ENCODE measurements around the gene CXCL12. TPM values are rescaled to one million over a fixed set of nuclear protein-coding genes. Genes with fewer than 3 reads are reported as not detected.

CXCL12 gene
- total and polyA plus RNA-seq, 4 donors = 23.8 to 66.3 (median 41.8) TPM

DNA sequence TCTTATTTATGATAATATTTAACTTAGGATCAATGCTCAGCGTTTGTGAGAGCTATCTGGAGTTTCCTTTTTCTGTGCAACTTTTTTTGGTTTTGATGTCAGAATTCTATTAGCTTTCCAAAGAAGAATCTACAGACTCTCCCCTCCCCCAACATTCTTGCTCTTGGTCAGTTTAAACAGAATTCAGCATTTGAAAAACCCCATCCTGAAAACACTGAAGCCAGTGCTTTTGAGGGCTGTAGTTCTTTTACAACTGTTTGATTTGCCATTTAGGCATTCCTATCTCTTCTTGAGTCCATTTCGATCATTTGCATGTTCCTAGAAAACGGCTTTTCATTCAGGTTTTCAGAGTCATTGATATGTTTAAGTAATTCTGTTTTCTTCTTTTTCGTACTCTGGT lies 15.6 kb upstream of the CXCL12 start:
- H3K9me3 ChIP-seq (ENCODE audit: control insufficient read depth in 4 of 4, low read length in 3 of 4) = no peaks in the 10 kb centered on the region
- H3K27me3 ChIP-seq (ENCODE audit: control insufficient read depth in 4 of 4, insufficient read depth in 4 of 4, low read length in 3 of 4) = no peaks in the 10 kb centered on the region
- H3K4me1 ChIP-seq (ENCODE audit: control insufficient read depth in 4 of 4, insufficient read depth in 4 of 4, low read length in 3 of 4) = no peaks in the 10 kb centered on the region
- TF ChIP-seq ZBTB33 (IDR thresholded peaks at IDR 0.05) (no peak), GABPA (IDR thresholded peaks at IDR 0.05 in 1 of 2, conservative IDR thresholded peaks at IDR 0.05 in 1 of 2) (no peak), REST (IDR thresholded peaks at IDR 0.05) (no peak), RAD21 (IDR thresholded peaks at IDR 0.05) (no peak), RXRA (IDR thresholded peaks at IDR 0.05) (no peak), YY1 (IDR thresholded peaks at IDR 0.05) (no peak), FOXA1 (IDR thresholded peaks at IDR 0.05) (no peak), TAF1 (conservative IDR thresholded peaks at IDR 0.05) (no peak), ATF3 (IDR thresholded peaks at IDR 0.05) (no peak), HNF4A (conservative IDR thresholded peaks at IDR 0.05) (no peak)
- TF ChIP-seq, protein P1, sequence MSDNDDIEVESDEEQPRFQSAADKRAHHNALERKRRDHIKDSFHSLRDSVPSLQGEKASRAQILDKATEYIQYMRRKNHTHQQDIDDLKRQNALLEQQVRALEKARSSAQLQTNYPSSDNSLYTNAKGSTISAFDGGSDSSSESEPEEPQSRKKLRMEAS (IDR thresholded peaks at IDR 0.05) = no peak
- H3K4me3 ChIP-seq (ENCODE audit: low read depth in 1 of 3, low read length in 3 of 3) = no peak overlapping the region
- 39% methylated on average over 4 of the region's 4 CpGs for WGBS
- no peak for DNase-seq (ENCODE audit: low spot score)
- H3K9ac ChIP-seq (ENCODE audit: low read depth in 1 of 2, low read length in 2 of 2) = no peak overlapping the region
- no peak overlapping the region for H3K27ac ChIP-seq (ENCODE audit: low read depth in 1 of 2, low read length in 2 of 2)
- H3K36me3 ChIP-seq (ENCODE audit: control insufficient read depth in 4 of 4, insufficient read depth in 3 of 4, low read depth in 1 of 4, low read length in 3 of 4) = no peaks in the 10 kb centered on the region

- WGBS = 70% methylated on average over 6 of the region's 6 CpGs
- Histone ChIP-seq H3K4me3 (ENCODE audit: low read depth in 1 of 3, low read length in 3 of 3) (no peak overlapping the region), H3K27ac (ENCODE audit: low read depth in 1 of 2, low read length in 2 of 2) (no peak overlapping the region), H3K4me1 (ENCODE audit: control insufficient read depth in 4 of 4, insufficient read depth in 4 of 4, low read length in 3 of 4) (no peaks in the 10 kb centered on the region), H3K36me3 (ENCODE audit: control insufficient read depth in 4 of 4, insufficient read depth in 3 of 4, low read depth in 1 of 4, low read length in 3 of 4) (no peaks in the 10 kb centered on the region), H3K9ac (ENCODE audit: low read depth in 1 of 2, low read length in 2 of 2) (no peak overlapping the region), H3K9me3 (ENCODE audit: control insufficient read depth in 4 of 4, low read length in 3 of 4) (no peaks in the 10 kb centered on the region), H3K27me3 (ENCODE audit: control insufficient read depth in 4 of 4, insufficient read depth in 4 of 4, low read length in 3 of 4) (no peaks in the 10 kb centered on the region)
- no peak for DNase-seq (ENCODE audit: low spot score)
- TF ChIP-seq FOXA2 (IDR thresholded peaks at IDR 0.05) = no peak
- no peak for TF ChIP-seq YY1 (IDR thresholded peaks at IDR 0.05)
- TF ChIP-seq ZBTB33 (IDR thresholded peaks at IDR 0.05) = no peak
- no peak for TF ChIP-seq JUND (IDR thresholded peaks at IDR 0.05)
- no peak for TF ChIP-seq HNF4A (conservative IDR thresholded peaks at IDR 0.05)
- no peak for TF ChIP-seq GABPA (IDR thresholded peaks at IDR 0.05 in 1 of 2, conservative IDR thresholded peaks at IDR 0.05 in 1 of 2)
- no peak for TF ChIP-seq RXRA (IDR thresholded peaks at IDR 0.05)
- TF ChIP-seq NR2F2 (IDR thresholded peaks at IDR 0.05) = no peak
- no peak for TF ChIP-seq REST (IDR thresholded peaks at IDR 0.05)
- no peak for TF ChIP-seq HNF4G (IDR thresholded peaks at IDR 0.05)
- TF ChIP-seq, protein P1 (IDR thresholded peaks at IDR 0.05) = no peak
- no peak for TF ChIP-seq RAD21 (IDR thresholded peaks at IDR 0.05)
- no peak for TF ChIP-seq FOXA1 (IDR thresholded peaks at IDR 0.05)
These were observed 15.0 kb upstream of the CXCL12 start for GRCh38 chr10:44399659-44400451.
